ENCODE results near the gene BCAR1. TPM values are rescaled to one million over a fixed set of nuclear protein-coding genes. Genes with fewer than 3 reads are reported as not detected.

BCAR1 gene
- polyA plus RNA-seq, 1 donor = 51.2 TPM

- DNase-seq = no peak
These were observed 11.8 kb downstream of the BCAR1 start for GRCh38 chr16:75239542-75240122.

- no peak for DNase-seq
These were observed 12.4 kb downstream of the BCAR1 start for GRCh38 chr16:75238853-75239541.

GRCh38 chr16:75238132-75238852 is 13.1 kb downstream of the BCAR1 start:
- no peak for DNase-seq

- DNase-seq = no peak
These were observed 13.9 kb downstream of the BCAR1 start for GRCh38 chr16:75237398-75238131.

GRCh38 chr16:75236736-75237397 is 14.6 kb downstream of the BCAR1 start:
- no peak for DNase-seq

- DNase-seq = no peak
These were observed 15.2 kb downstream of the BCAR1 start for GRCh38 chr16:75236232-75236631.

- no peak for DNase-seq
These were observed 15.7 kb downstream of the BCAR1 start for GRCh38 chr16:75235721-75236193.

- DNase-seq = no peak
These were observed 16.3 kb downstream of the BCAR1 start for GRCh38 chr16:75234856-75235696.

GRCh38 chr16:75233611-75233938 is 17.8 kb downstream of the BCAR1 start:
- DNase-seq = no peak

- DNase-seq = no peak
These were observed 19.9 kb downstream of the BCAR1 start for GRCh38 chr16:75231570-75231969.

- DNase-seq = no peak
These were observed 20.8 kb downstream of the BCAR1 start for GRCh38 chr16:75230471-75231110.

- no peak for DNase-seq
These were observed 22.0 kb downstream of the BCAR1 start for GRCh38 chr16:75229172-75230031.

- no peak for DNase-seq
These were observed 23.1 kb downstream of the BCAR1 start for GRCh38 chr16:75228143-75228976.

- DNase-seq = no peak
These were observed 23.9 kb downstream of the BCAR1 start for GRCh38 chr16:75227361-75228142.

- DNase-seq = no peak
These were observed 24.7 kb downstream of the BCAR1 start for GRCh38 chr16:75226550-75227360.

- no peak for DNase-seq
These were observed 25.5 kb downstream of the BCAR1 start for GRCh38 chr16:75225678-75226515.
